AG10803 (cell line): ENCODE data around the gene KCND2.

Experiments used
- DNase-seq: peaks from one replicate; pipeline ENCODE4 v3.0.0; 2010; ENCODE audit warnings: low read depth
- H3K4me3 ChIP-seq: 2 replicates; pipeline ENCODE4 v1.5.1; 2011; ENCODE audit warnings: mild to moderate bottlenecking, low read length, control low read depth
- TF ChIP-seq, protein P1 (sequence below): conservative IDR thresholded peaks from 2 replicates; pipeline ENCODE4 v1.5.1; 2011; ENCODE audit warnings: mild to moderate bottlenecking, low read length, control low read depth, inconsistent platforms

KCND2 gene

GRCh38 chr7:120615703-120616102, 342.7 kb downstream of the KCND2 start:
- no peak overlapping the region for H3K4me3 ChIP-seq
- TF ChIP-seq, protein P1, sequence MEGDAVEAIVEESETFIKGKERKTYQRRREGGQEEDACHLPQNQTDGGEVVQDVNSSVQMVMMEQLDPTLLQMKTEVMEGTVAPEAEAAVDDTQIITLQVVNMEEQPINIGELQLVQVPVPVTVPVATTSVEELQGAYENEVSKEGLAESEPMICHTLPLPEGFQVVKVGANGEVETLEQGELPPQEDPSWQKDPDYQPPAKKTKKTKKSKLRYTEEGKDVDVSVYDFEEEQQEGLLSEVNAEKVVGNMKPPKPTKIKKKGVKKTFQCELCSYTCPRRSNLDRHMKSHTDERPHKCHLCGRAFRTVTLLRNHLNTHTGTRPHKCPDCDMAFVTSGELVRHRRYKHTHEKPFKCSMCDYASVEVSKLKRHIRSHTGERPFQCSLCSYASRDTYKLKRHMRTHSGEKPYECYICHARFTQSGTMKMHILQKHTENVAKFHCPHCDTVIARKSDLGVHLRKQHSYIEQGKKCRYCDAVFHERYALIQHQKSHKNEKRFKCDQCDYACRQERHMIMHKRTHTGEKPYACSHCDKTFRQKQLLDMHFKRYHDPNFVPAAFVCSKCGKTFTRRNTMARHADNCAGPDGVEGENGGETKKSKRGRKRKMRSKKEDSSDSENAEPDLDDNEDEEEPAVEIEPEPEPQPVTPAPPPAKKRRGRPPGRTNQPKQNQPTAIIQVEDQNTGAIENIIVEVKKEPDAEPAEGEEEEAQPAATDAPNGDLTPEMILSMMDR: no peak
- DNase-seq: no peak

DNA sequence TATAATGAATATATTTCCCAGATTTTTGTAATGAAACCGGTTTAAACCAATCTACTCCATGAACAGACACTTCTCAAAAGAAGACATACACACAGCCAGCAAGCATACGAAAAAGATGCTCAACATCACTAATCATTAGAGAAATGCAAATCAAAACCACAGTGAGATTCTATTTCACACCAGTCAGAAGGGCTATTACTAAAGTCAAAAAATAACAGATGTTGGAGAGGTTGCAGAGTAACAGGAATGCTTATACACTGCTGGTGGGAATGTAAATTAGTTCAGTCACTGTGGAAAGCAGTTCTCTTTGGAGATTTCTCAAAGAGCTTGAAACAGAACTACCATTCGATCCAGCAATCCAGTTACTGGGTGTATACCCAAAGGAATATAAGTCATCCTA, 344.3 kb downstream of the KCND2 start:
- no peak for DNase-seq
- TF ChIP-seq, protein P1: no peak
- H3K4me3 ChIP-seq: no peak overlapping the region

GRCh38 chr7:120628251-120628650, 355.3 kb downstream of the KCND2 start:
- DNase-seq: no peak
- TF ChIP-seq, protein P1: no peak
- H3K4me3 ChIP-seq: no peak overlapping the region

DNA sequence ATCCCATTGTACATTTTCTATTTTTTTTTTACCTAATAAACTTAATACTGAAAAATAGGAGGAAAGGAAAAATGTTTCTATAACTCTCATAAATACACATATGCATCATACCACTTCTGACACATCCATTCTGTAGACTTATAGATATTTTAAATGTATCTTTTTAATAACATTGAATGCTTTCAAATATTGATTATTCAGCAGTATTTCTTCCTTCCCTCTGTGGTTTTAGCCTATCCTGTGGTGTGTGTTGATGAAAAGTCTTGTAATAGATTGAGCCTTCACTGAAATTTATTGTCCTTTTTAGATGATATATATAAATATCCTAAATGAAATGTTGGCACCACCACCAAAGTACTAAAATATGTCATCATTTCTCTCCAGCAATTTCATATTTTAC, 366.9 kb downstream of the KCND2 start:
- TF ChIP-seq, protein P1: no peak
- no peak for DNase-seq
- no peak overlapping the region for H3K4me3 ChIP-seq

DNA sequence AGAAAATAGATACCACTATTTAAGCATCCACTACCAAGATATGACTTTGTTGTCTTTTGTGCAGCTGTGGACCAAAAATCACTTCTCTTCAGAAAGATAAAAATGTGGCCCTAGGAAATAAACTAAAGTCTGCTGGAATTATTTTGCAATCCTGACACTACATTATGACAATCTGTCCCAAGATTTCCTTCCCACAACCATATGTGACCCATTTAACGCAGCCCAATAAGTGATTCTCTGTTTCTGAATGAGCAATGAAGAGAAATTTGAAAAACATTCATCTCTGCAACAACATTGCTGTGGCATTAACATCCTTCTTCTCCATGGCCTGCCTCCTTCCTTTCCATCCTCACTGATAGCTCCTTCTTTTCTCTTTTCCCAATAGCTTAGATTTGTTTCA, 373.0 kb downstream of the KCND2 start:
- TF ChIP-seq, protein P1: no peak

GRCh38 chr7:120654241-120654640, 381.3 kb downstream of the KCND2 start:
- DNase-seq: no peak
- TF ChIP-seq, protein P1: no peak
- no peak overlapping the region for H3K4me3 ChIP-seq

More for the DNA sequence above, 373.0 kb downstream of the KCND2 start:
- DNase-seq: no peak
- no peak overlapping the region for H3K4me3 ChIP-seq

DNA sequence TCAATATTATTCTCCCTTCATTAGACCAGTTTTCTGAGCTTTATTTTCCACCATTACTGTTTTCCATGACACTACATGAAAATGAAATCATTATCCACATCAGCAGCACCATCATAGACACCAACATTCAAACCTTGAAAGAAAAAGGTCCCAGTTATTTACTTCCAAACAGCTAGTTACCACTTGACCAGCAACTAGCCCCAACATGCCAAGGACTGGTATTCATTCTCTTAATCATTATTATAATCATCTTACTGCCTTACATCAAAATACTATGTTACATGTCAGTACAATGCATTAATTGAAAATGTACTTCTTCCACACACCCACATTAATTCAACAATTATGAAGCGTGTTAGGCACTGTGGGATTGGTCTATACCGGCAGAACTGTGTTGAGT, 385.5 kb downstream of the KCND2 start:
- no peak overlapping the region for H3K4me3 ChIP-seq
- TF ChIP-seq, protein P1: no peak
- DNase-seq: no peak
